Parietal lobe (tissue), 1 donor: Measurements from ENCODE around the gene LSM7. TPM values are rescaled to one million over a fixed set of nuclear protein-coding genes. Genes with fewer than 3 reads are reported as not detected.

Experiments
- total RNA-seq: library from RNA; depleted of rRNA; stranded (reverse); fragments of >200 nt; gene quantifications from one replicate; pipeline ENCODE4 v1.2.3, GENCODE V29; 2014

Gene LSM7
- total RNA-seq: 90.1 TPM

GRCh38 chr19:2328401-2329148 lies at the start of gene LSM7, which contains the start of gene SPPL2B:
TSS of gene LSM7 (minus strand) at chr19:2328586. CDS start at chr19:2328566, 20 bp downstream.
TSS of gene SPPL2B (plus strand) at chr19:2328684. CDS start at chr19:2328710, 26 bp downstream.

GRCh38 chr19:2359992-2360685 lies 31.8 kb upstream of the LSM7 start, which contains the start of gene TMPRSS9:
TSS of gene TMPRSS9 (plus strand) at chr19:2360265. CDS start at chr19:2389786, 29,521 bp downstream.

GRCh38 chr19:2308114-2308556 lies 20.3 kb downstream of the LSM7 start, which contains the start of gene LINGO3:
TSS of gene LINGO3 (minus strand) at chr19:2308154. CDS start at chr19:2291776, 16,378 bp downstream.

GRCh38 chr19:2282062-2282861 lies 46.1 kb downstream of the LSM7 start, which contains the start of gene PEAK3:
TSS of gene PEAK3 (minus strand) at chr19:2282175. CDS start at chr19:2280931, 1,244 bp downstream.

Other genes starting within 250 kb of the LSM7 start
- gene MOB3A, start 232.3 kb downstream of the LSM7 start, total RNA-seq: 15.0 TPM
- 5.9 TPM for gene IZUMO4, start 231.7 kb downstream of the LSM7 start, total RNA-seq
- gene AP3D1, start 177.0 kb downstream of the LSM7 start, total RNA-seq: 72.6 TPM
- 21.0 TPM for gene DOT1L, start 164.7 kb downstream of the LSM7 start, total RNA-seq
- 36.6 TPM for gene PLEKHJ1, start 92.3 kb downstream of the LSM7 start, total RNA-seq
- gene SF3A2, start 91.8 kb downstream of the LSM7 start, total RNA-seq: 76.4 TPM
- gene AMH, start 79.3 kb downstream of the LSM7 start, total RNA-seq: 2.2 TPM
- not detected for gene JSRP1, start 72.2 kb downstream of the LSM7 start, total RNA-seq
- gene PEAK3, start 46.4 kb downstream of the LSM7 start, total RNA-seq: not detected
- 0.94 TPM for gene LINGO3, start 20.4 kb downstream of the LSM7 start, total RNA-seq
- 57.0 TPM for gene SPPL2B, start 98 bp upstream of the LSM7 start, total RNA-seq
- gene TMPRSS9, start 31.7 kb upstream of the LSM7 start, total RNA-seq: 0.63 TPM
- gene TIMM13, start 99.0 kb upstream of the LSM7 start, total RNA-seq: 17.2 TPM
- gene LMNB2, start 128.4 kb upstream of the LSM7 start, total RNA-seq: 40.7 TPM
- 2.8 TPM for gene GADD45B, start 147.5 kb upstream of the LSM7 start, total RNA-seq